ENCODE measurements around the gene DRG2.

DRG2 gene

DNA sequence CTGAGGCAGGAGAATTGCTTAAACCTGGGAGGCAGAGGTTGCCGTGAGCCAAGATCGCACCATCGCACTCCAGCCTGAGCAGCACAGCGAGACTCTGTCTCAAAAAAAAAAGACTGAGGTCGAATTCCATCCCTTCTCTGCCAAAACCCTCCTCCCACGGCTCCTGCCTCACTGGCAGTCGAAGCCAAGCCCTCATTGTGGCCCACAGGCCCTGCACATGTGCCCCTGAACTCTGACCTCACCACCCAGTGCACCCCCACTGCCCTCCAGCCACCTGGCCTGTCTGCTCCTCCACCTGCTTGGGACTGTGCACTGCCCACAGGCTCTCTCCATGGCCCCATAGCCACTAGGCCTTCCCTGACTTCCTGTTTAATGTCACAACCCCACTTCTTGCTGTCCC is 27.8 kb downstream of the DRG2 start:
- DNase-seq: no peak
- TF ChIP-seq POLR2A (IDR thresholded peaks at IDR 0.05; ENCODE audit: low read length) (no peak), GATA1 (IDR thresholded peaks at IDR 0.05; ENCODE audit: low read depth, low read length) (no peak)

DNA sequence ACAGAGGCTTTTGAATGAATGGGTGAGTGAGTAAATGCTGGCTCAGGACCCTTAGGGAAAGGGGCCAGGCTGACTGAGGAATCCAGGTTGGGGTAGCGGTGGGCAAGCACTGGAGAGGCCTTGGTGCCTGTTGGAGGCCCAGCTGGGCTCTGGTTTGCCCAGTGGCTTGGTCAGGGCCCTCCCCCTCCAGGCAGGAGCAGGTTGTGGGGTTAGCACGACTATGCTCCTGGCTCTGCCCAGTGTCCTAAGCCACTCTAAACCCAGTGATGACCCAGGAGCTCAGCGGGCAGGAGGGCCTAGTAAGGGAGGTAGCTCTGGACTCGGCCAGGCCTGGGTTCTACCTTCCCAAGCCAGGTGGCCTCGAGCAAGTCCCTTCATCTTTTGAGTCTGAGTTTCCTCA is 28.3 kb downstream of the DRG2 start:
- DNase-seq: no peak
- no peak for TF ChIP-seq POLR2A (IDR thresholded peaks at IDR 0.05; ENCODE audit: low read length)
- TF ChIP-seq GATA1 (IDR thresholded peaks at IDR 0.05; ENCODE audit: low read depth, low read length): no peak

DNA sequence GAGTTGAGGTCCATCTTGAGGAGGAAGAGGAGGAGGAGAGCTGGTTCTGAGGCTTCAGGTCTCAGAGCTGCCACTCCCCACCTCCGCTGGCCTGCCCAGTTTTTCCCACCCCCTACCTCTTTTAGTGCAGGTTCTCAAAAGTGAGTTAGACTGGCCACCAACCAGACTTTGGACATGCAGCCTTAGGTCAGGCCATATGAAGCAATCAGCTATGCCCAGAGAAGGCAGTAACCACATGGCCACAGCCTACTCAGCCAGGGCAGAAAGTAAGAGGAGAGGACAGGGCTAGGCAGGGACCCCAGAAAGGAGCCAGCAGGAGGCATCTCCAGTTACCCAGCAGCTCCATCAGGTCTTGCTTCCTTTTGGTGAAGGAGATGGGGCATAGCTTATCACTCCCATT is 29.8 kb downstream of the DRG2 start:
- TF ChIP-seq GATA1 (IDR thresholded peaks at IDR 0.05; ENCODE audit: low read depth, low read length) (no peak), POLR2A (IDR thresholded peaks at IDR 0.05; ENCODE audit: low read length) (no peak)
- no peak for DNase-seq

DNA sequence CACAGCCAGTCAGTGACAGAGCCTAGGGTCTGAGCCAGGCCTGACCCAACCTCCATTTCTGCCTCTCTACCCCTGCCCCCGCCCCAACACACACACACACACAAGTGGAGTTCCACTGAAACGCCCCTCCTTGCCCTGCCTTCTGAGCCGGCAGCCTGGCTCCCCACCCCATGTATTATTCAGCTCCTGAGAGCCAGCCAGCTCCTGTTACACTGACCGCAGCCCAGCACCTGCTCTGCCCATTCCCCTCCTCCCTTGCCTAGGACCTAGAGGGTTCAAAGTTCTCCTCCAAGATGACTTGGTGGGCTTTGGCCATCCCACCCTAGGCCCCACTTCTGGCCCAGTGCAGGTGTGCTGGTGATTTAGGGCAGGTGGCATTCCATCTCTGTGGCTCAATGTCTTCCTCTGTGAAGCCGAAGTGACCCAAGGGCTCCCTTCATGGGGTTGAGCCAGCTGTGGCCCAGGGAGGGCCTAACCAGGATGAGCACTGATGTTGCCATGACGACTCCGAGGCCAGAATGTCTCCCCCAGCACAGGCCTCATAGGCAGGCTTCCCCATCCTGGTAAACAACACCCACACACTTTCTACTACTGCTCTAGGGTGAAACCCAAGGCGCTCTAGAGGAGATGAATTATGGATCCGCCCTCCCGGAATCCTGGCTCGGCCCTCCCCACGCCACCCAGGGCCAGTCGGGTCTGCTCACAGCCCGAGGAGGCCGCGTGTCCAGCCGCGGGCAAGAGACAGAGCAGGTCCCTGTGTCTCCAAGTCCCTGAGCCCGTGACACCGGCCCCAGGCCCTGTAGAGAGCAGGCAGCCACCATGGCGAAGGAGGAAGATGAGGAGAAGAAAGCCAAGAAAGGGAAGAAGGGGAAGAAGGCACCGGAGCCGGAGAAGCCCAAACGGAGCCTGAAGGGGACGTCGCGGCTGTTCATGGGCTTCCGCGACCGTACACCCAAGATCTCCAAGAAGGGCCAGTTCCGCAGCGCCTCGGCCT is 30.5 kb downstream of the DRG2 start:
- DNase-seq: no peak
- TF ChIP-seq POLR2A (IDR thresholded peaks at IDR 0.05; ENCODE audit: low read length) (no peak), GATA1 (IDR thresholded peaks at IDR 0.05; ENCODE audit: low read depth, low read length) (no peak)

DNA sequence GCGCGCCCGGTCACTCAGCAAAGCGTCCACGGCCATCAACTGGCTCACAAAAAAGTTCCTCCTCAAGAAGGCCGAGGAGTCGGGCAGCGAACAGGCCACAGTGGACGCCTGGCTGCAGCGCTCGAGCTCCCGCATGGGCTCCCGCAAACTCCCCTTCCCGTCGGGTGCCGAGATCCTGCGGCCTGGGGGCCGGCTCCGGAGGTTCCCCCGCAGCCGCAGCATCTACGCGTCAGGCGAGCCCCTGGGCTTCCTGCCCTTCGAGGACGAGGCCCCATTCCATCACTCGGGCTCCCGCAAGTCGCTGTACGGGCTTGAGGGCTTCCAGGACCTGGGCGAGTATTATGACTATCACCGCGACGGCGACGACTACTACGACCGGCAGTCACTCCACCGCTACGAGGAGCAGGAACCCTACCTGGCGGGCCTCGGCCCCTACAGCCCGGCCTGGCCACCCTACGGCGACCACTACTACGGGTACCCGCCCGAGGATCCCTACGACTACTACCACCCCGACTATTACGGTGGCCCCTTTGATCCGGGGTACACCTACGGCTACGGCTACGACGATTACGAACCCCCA is 31.5 kb downstream of the DRG2 start:
- DNase-seq: no peak
- no peak for TF ChIP-seq POLR2A (IDR thresholded peaks at IDR 0.05; ENCODE audit: low read length)

DNA sequence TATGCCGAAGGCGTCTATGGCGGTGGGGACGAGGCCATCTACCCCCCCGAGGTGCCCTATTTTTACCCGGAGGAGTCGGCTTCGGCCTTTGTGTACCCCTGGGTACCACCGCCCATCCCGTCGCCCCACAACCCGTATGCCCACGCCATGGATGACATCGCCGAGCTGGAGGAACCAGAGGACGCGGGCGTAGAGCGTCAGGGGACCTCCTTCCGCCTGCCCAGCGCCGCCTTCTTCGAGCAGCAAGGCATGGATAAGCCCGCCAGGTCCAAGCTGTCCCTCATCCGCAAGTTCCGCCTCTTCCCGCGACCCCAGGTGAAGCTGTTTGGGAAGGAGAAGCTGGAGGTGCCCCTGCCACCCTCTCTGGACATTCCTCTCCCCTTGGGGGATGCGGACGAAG is 32.2 kb downstream of the DRG2 start:
- TF ChIP-seq POLR2A (IDR thresholded peaks at IDR 0.05; ENCODE audit: low read length): no peak
- no peak for TF ChIP-seq GATA1 (IDR thresholded peaks at IDR 0.05; ENCODE audit: low read depth, low read length)
- DNase-seq: no peak

DNA sequence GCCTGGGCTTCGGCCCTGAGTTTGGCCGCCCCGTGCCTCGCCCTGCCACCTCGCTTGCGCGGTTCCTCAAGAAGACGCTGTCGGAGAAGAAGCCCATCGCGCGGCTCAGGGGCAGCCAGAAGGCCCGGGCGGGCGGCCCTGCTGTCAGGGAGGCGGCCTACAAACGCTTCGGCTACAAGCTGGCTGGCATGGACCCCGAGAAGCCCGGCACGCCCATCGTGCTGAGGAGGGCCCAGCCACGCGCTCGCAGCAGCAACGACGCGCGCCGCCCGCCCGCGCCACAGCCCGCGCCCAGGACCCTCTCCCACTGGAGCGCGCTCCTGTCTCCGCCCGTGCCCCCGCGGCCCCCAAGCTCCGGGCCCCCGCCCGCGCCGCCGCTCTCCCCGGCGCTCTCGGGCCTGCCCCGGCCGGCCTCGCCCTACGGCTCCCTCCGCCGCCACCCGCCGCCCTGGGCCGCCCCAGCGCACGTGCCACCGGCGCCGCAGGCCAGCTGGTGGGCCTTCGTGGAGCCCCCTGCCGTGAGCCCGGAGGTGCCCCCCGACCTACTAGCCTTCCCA is 32.8 kb downstream of the DRG2 start:
- no peak for DNase-seq
- TF ChIP-seq POLR2A (IDR thresholded peaks at IDR 0.05; ENCODE audit: low read length) (no peak), GATA1 (IDR thresholded peaks at IDR 0.05; ENCODE audit: low read depth, low read length) (no peak)

DNA sequence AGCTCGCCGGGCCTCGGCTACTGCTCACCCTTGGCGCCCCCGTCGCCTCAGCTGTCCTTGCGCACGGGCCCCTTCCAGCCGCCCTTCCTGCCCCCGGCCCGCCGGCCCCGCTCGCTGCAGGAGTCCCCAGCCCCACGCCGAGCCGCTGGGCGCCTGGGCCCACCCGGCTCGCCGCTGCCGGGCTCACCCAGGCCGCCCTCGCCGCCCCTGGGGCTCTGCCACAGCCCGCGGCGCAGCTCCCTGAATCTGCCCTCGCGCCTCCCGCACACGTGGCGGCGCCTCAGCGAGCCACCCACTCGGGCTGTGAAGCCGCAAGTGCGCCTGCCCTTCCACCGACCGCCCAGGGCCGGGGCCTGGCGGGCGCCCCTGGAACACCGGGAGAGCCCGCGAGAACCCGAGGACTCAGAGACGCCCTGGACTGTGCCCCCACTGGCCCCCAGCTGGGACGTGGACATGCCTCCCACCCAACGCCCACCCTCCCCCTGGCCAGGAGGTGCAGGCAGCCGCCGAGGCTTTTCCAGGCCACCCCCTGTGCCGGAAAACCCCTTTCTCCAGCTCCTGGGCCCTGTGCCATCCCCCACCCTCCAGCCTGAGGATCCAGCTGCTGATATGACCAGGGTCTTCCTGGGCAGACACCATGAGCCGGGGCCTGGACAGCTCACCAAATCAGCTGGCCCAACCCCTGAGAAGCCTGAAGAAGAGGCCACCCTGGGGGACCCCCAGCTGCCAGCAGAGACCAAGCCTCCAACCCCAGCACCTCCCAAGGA is 33.6 kb downstream of the DRG2 start:
- TF ChIP-seq GATA1 (IDR thresholded peaks at IDR 0.05; ENCODE audit: low read depth, low read length): no peak
- no peak for TF ChIP-seq POLR2A (IDR thresholded peaks at IDR 0.05; ENCODE audit: low read length)
- DNase-seq: no peak

DNA sequence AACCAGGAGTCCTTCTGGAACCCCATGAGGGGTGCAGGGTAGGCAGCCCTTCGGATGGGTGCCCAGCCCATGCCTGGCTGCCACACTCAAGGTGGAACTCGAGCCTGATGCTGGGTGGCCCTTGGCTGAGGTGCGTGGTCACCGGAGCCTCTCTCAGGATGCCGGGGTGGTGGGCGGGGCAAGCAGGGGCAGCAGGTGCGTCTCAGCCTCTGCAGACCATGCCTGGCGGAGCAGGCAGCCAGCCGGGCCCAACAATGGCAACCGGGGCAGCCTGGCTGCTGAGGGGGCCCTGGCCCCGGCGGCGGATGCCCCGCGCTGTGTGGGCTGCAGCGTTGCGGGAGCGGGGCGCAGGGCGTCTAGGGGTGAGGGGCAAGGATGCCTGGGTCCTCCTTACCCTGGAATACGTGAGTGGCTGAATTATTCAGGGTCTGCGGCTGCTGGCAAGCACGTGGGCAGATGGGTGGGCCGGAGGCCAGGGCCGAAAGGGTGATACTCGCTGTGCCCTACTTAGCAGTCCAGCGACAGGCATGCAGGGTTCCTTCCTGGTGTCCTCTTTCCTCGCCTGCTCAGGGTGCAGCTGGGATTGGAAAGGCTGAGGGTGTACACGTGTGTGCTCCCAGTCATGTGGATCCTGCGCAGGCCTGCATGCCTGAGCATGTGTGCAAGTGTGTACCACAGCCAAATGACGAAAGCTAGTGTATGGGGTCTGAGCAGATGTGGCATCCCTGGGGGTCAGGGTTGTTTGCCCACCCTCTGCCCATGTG is 35.4 kb downstream of the DRG2 start:
- TF ChIP-seq POLR2A (IDR thresholded peaks at IDR 0.05; ENCODE audit: low read length): no peak

DNA sequence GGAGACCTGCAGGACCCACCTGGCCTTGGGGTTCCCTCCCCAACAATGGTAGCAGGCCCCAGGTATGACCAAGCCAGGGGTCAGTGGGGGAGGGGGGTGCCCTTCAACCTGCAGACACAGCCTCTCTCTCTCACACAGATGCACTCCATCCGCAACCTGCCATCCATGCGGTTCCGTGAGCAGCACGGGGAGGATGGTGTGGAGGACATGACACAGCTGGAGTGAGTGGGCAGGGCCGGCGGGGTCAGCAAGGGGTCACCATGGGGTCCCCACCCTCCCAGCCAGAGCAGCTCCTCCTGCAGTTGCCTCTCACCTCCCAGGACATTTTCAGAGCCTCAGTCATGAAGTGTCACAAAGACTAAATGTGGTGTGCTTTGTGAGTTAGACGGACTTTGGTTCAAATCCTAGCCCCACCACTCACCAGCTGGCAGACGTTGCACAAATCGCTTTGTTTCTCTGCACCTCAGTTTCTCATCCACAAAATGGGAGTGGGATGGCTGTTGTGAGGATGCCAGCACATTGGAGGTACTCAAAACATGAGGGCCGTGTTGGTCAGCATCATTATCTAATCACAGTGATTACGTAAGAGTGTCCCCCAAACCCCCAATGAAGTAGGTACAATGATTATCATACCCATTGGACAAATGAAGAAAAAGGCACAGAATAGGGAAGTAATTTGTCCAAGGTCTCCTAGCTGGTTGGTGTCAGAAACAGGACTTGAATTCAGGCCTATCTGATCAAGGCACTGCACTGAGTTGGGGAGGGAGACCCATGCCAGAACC is 36.8 kb downstream of the DRG2 start:
- TF ChIP-seq GATA1 (IDR thresholded peaks at IDR 0.05; ENCODE audit: low read depth, low read length) (no peak), POLR2A (IDR thresholded peaks at IDR 0.05; ENCODE audit: low read length) (no peak)
- no peak for DNase-seq

More for the DNA sequence above, 35.4 kb downstream of the DRG2 start:
- no peak for DNase-seq

DNA sequence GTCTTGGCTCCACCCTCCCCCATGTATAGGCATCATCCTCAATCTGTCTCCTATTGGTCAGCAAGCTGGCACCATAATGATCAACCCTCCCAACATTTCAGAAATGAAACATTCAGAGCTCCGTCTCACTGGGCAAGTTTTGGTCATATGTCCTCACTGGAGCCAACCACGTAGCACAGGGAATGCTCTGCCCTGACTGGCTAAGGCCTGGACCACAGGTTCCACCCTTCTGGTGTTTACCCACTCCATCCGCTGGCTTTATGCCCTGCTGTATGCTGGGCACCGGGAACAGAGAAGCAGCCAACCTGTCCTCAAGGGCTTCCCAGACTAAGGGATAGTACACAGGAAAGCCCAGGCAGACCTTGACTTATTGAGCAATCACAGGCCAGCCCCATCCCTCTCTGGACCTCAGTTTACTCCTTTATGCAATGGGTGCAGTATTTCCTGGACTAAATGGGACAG is 41.3 kb downstream of the DRG2 start:
- no peak for TF ChIP-seq GATA1 (IDR thresholded peaks at IDR 0.05; ENCODE audit: low read depth, low read length)
- DNase-seq: no peak

DNA sequence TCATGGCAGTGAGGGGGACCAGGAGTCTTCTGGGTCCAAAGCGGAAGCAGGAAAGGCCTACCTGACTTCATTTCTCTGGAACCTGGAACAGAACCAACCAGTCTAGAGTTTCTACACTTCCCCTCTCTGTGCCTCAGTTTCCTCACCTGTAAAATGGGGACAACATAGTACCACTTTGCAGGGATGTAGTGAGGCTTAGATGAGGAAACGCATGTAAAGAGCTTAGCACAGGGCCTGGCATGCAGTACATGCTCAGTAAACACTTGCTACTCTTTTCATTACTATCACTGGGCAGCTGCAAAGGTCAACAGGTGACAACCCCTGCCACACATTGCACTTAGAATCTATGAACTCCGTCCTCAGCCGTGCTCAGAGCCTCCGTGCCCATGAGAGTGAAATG is 45.0 kb downstream of the DRG2 start:
- TF ChIP-seq POLR2A (IDR thresholded peaks at IDR 0.05; ENCODE audit: low read length): no peak
- no peak for TF ChIP-seq GATA1 (IDR thresholded peaks at IDR 0.05; ENCODE audit: low read depth, low read length)
- no peak for DNase-seq

DNA sequence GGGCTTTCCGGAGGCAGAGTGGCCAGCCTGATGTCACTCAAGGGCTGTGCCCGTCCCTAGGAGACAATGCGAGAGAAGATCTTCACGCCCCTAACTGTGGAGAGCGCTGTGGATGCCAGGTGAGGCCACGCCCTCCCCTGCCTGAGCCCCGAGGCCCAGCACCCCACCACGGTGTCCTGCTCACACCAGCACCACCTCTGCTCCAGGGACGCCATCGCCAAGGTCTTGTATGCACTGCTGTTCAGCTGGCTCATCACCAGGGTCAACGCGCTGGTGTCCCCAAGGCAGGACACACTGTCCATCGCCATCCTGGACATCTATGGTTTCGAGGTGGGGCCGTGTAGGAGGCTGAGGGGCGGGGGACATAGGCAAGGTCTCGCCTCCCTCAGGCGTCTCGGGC is 48.6 kb downstream of the DRG2 start:
- no peak for DNase-seq
- TF ChIP-seq GATA1 (IDR thresholded peaks at IDR 0.05; ENCODE audit: low read depth, low read length): no peak
- no peak for TF ChIP-seq POLR2A (IDR thresholded peaks at IDR 0.05; ENCODE audit: low read length)

All from erythroblast (primary cell).